K562 (cell line): ENCODE measurements around the gene SPG21. TPM values are rescaled to one million over a fixed set of nuclear protein-coding genes. Genes with fewer than 3 reads are reported as not detected.

ENCODE experiments used
- ADNP ChIP-seq: fragments of 200-800 bp; sonication (Bioruptor generic); IDR thresholded peaks from 2 replicates; pipeline ENCODE4 v1.6.1; 2016; ENCODE audit warnings: missing genetic modification characterization, missing compliant biosample characterization
- BRD4 ChIP-seq: fragments of 200-600 bp; sonication (generic); IDR thresholded peaks from 2 replicates; pipeline ENCODE4 v1.6.1; 2017; ENCODE audit warnings: inconsistent platforms
- CHD2 ChIP-seq: IDR thresholded peaks from 2 replicates; pipeline ENCODE4 v1.6.1; 2011; ENCODE audit warnings: low read depth, low read length
- EP400 ChIP-seq: fragments of 450-650 bp; IDR thresholded peaks from 2 replicates; pipeline ENCODE4 v1.6.1; 2017; ENCODE audit warnings: antibody characterized with exemption, mild to moderate bottlenecking, moderate library complexity
- FOXP1 ChIP-seq: sonication (generic); formaldehyde crosslinking; IDR thresholded peaks from 2 replicates; pipeline ENCODE4 v1.8.0; 2022; ENCODE audit warnings: mild to moderate bottlenecking, missing genetic modification reagents
- GTF2E2 ChIP-seq: fragments of 200-800 bp; sonication (Bioruptor generic); IDR thresholded peaks from 2 replicates; pipeline ENCODE4 v1.6.1; 2016; ENCODE audit warnings: missing genetic modification characterization, missing compliant biosample characterization
- MXI1 ChIP-seq: IDR thresholded peaks from 2 replicates; pipeline ENCODE4 v1.6.1; 2011; ENCODE audit warnings: low read depth, mild to moderate bottlenecking, improper control_type of control experiment, low read length
- NELFE ChIP-seq: IDR thresholded peaks from 2 replicates; pipeline ENCODE4 v1.6.1; 2011; ENCODE audit warnings: mild to moderate bottlenecking; ENCODE audit not compliant: insufficient read depth, insufficient read length
- NRF1 ChIP-seq, 2 experiments: fragments of 450-650 bp; IDR thresholded peaks in 1 of 2; conservative IDR thresholded peaks in 1 of 2; 2 replicates each; pipeline ENCODE4 v1.6.1; 2014; ENCODE audit warnings: mild to moderate bottlenecking in 2 of 2
- PCBP1 ChIP-seq: fragments of 200-400 bp; formaldehyde crosslinking; IDR thresholded peaks from 2 replicates; pipeline ENCODE4 v1.6.1; 2018; ENCODE audit warnings: mild to moderate bottlenecking, low read depth, low read length; ENCODE audit not compliant: poor library complexity, severe bottlenecking
- POLR2H ChIP-seq: IDR thresholded peaks from 2 replicates; pipeline ENCODE4 v1.6.1; 2016; ENCODE audit warnings: missing genetic modification characterization, low read depth, mild to moderate bottlenecking, control low read depth, missing compliant biosample characterization, moderate library complexity
- RB1 ChIP-seq: fragments of 450-650 bp; IDR thresholded peaks from 2 replicates; pipeline ENCODE4 v1.6.1; 2017; ENCODE audit warnings: low read depth, mild to moderate bottlenecking
- RNF2 ChIP-seq: sonication (generic); IDR thresholded peaks from 2 replicates; pipeline ENCODE4 v1.6.1; 2016
- SIN3B ChIP-seq: fragments of 450-650 bp; IDR thresholded peaks from 2 replicates; pipeline ENCODE4 v1.6.1; 2017; ENCODE audit warnings: low read depth, mild to moderate bottlenecking, moderate library complexity
- SMARCA4 ChIP-seq: fragments of 450-650 bp; IDR thresholded peaks from 2 replicates; pipeline ENCODE4 v1.6.1; 2016
- SRF ChIP-seq, 2 experiments: fragments of 250-450, 450-650 bp in 1 of 2; sonication (Bioruptor Pico) in 1 of 2; sonication (generic) in 1 of 2; formaldehyde crosslinking; IDR thresholded peaks; 2 replicates each; pipeline versions ENCODE4 v1.5.0 to v1.5.1; 2020 to 2022; ENCODE audit warnings: mild to moderate bottlenecking in 1 of 2, missing genetic modification reagents in 1 of 2
- ZBTB1 ChIP-seq: sonication (generic); formaldehyde crosslinking; IDR thresholded peaks from 2 replicates; pipeline ENCODE4 v1.8.1; 2023; ENCODE audit warnings: missing genetic modification reagents, low read depth, mild to moderate bottlenecking, borderline replicate concordance
- ZFP30 ChIP-seq: fragments of 250-450 bp; sonication (Bioruptor Pico); IDR thresholded peaks from 2 replicates; pipeline ENCODE4 v1.8.0; 2022; ENCODE audit warnings: moderate library complexity, mild to moderate bottlenecking, inconsistent platforms, borderline replicate concordance
- ZNF282 ChIP-seq: sonication (generic); formaldehyde crosslinking; IDR thresholded peaks from 2 replicates; pipeline ENCODE4 v1.8.1; 2023; ENCODE audit warnings: missing genetic modification reagents
- polyA plus RNA-seq, 8 experiments: library from polyadenylated mRNA; depleted of rRNA in 4 of 8; stranded (reverse) in 5 of 8; unstranded in 3 of 8; fragments of >200 nt; fragmentation: Nextera tagmentation in 2 of 8; fragmentation: Illumina TruSeq in 1 of 8; extraction: Ambion mirVana in 2 of 8; extraction: Trizol in 1 of 8; gene quantifications; 2 replicates each; pipeline versions ENCODE4 v1.2.1 to v1.2.3, GENCODE V29; 2011 to 2014; ENCODE audit warnings: inconsistent platforms in 1 of 8, missing spikeins in 1 of 8
- total RNA-seq, 7 experiments: library from RNA; depleted of rRNA in 6 of 7; stranded (reverse); fragments of >200 nt in 6 of 7; fragmentation: Illumina TruSeq in 2 of 7; extraction: Trizol in 2 of 7; gene quantifications; 2 replicates each; pipeline versions ENCODE4 v1.2.1 to v1.2.3, GENCODE V29; 2011 to 2021; ENCODE audit warnings: low replicate concordance in 1 of 7
- TF ChIP-seq, protein P1 (sequence below), 2 experiments: fragments of 250-450 bp in 1 of 2; fragments of 450-650 bp in 1 of 2; sonication (Bioruptor Pico) in 1 of 2; IDR thresholded peaks; 2 replicates each; pipeline versions ENCODE4 v1.6.1 to v1.8.0; 2016 to 2021; ENCODE audit warnings: mild to moderate bottlenecking in 2 of 2, moderate library complexity in 2 of 2, missing compliant biosample characterization in 1 of 2, missing genetic modification characterization in 1 of 2
- TF ChIP-seq, protein P2 (sequence below), 2 experiments: IDR thresholded peaks; 2 replicates each; pipeline ENCODE4 v1.6.1; 2011; ENCODE audit warnings: borderline replicate concordance in 1 of 2, control low read depth in 1 of 2, low read depth in 1 of 2, low read length in 1 of 2, mild to moderate bottlenecking in 1 of 2, mixed read lengths in 1 of 2, moderate library complexity in 1 of 2; ENCODE audit not compliant: insufficient read depth in 1 of 2, insufficient read length in 1 of 2, poor library complexity in 1 of 2, severe bottlenecking in 1 of 2; ENCODE audit errors: extremely low read depth in 1 of 2
- TF ChIP-seq, protein P3 (sequence below): sonication (generic); formaldehyde crosslinking; IDR thresholded peaks from 2 replicates; pipeline ENCODE4 v1.8.0; 2023; ENCODE audit warnings: mild to moderate bottlenecking, missing genetic modification reagents
- TF ChIP-seq, protein P4 (sequence below): fragments of 450-650 bp; IDR thresholded peaks from 2 replicates; pipeline ENCODE4 v1.6.1; 2014; ENCODE audit warnings: low read depth, mild to moderate bottlenecking, moderate library complexity, borderline replicate concordance

SPG21 gene
- total and polyA plus RNA-seq, 9 of the 15 experiments (the other 6 are each of a cell fraction or from before 2014, with no cell fraction given), result 22.8 to 98.8 (median 65.1) TPM

DNA sequence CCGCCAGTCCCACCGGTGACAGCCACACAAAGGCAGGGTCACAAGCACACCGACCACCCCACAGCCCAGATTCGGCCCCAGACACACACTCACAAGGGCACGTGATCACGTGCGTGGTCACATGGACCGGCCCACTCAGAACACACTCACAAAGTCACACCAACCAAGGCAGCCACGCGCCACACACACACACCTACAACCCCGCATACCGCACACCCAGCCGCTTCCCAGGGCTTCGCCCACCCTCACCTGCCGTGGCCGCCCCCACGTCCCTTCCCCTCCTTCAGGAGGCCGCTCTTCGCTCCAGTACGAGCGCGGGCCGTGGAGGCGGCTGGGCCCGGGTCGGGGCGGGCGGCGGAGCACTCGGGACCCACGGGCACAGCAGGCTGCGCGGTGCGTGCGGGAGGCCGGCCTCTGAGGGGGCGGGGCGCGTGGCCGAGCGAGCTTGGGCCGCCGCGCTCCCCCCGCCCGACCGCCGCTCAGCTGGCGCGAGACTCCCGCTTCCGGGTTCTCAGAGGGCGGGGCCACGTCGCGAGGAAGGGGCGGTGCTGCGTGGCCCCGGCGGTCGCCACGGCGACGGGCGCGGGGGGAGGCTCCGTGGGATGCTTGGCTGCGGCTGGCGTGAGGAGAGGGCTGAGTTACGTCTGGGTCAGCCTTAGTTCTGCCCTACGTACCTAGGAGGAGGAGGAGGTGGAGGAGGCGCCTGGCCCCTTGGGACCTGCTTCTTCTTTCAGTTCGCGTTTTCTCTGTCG is at the start of gene SPG21 (continued):
- TF ChIP-seq, protein P1, sequence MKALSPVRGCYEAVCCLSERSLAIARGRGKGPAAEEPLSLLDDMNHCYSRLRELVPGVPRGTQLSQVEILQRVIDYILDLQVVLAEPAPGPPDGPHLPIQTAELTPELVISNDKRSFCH (CRISPR knock-in tag; IDR thresholded peaks at IDR 0.05), result no peak
- TF ChIP-seq, protein P1 (tag; IDR thresholded peaks at IDR 0.05), result peak; percentile 58; the same call in 1 of the 2 replicates
- 0 out of 2 replicates have a peak, but pooled peaks have one; percentile 55 for TF ChIP-seq BRD4
- TF ChIP-seq POLR2H, result peak; percentile 77
- TF ChIP-seq NELFE, result no peak
- TF ChIP-seq EP400, result peak; percentile 91
- TF ChIP-seq ZBTB1 (CRISPR knock-in tag), result 0 out of 2 replicates have a peak, but pooled peaks have one; percentile 18
- TF ChIP-seq RB1, result peak; percentile 92
- TF ChIP-seq, protein P2, sequence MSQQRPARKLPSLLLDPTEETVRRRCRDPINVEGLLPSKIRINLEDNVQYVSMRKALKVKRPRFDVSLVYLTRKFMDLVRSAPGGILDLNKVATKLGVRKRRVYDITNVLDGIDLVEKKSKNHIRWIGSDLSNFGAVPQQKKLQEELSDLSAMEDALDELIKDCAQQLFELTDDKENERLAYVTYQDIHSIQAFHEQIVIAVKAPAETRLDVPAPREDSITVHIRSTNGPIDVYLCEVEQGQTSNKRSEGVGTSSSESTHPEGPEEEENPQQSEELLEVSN (IDR thresholded peaks at IDR 0.05; ENCODE audit: borderline replicate concordance in 1 of 2, extremely low read depth in 1 of 2, insufficient read depth in 1 of 2, insufficient read length in 1 of 2, low read depth in 1 of 2, low read length in 1 of 2, poor library complexity in 1 of 2, severe bottlenecking in 1 of 2), result peak; percentile 15 to 63
- peak; percentile 73; the same call in 1 of the 2 replicates for TF ChIP-seq FOXP1 (CRISPR knock-in tag)
- TF ChIP-seq ZFP30 (CRISPR knock-in tag), result no peak
- TF ChIP-seq, protein P3, sequence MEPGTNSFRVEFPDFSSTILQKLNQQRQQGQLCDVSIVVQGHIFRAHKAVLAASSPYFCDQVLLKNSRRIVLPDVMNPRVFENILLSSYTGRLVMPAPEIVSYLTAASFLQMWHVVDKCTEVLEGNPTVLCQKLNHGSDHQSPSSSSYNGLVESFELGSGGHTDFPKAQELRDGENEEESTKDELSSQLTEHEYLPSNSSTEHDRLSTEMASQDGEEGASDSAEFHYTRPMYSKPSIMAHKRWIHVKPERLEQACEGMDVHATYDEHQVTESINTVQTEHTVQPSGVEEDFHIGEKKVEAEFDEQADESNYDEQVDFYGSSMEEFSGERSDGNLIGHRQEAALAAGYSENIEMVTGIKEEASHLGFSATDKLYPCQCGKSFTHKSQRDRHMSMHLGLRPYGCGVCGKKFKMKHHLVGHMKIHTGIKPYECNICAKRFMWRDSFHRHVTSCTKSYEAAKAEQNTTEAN (CRISPR knock-in tag), result no peak
- peak in 1 of 2 experiments; percentile 75; a peak in 3 of 4 replicates for TF ChIP-seq NRF1 (conservative IDR thresholded peaks at IDR 0.05 in 1 of 2, IDR thresholded peaks at IDR 0.05 in 1 of 2)
- TF ChIP-seq PCBP1, result peak; percentile 92
- peak; percentile 71; the same call in 1 of the 2 replicates for TF ChIP-seq GTF2E2
- peak; percentile 18; the same call in 1 of the 2 replicates for TF ChIP-seq RNF2
- peak; percentile 90 for TF ChIP-seq MXI1
- TF ChIP-seq SIN3B, result peak; percentile 80
- 0 out of 2 replicates have a peak, but pooled peaks have one; percentile 38 for TF ChIP-seq SMARCA4
- TF ChIP-seq, protein P4, sequence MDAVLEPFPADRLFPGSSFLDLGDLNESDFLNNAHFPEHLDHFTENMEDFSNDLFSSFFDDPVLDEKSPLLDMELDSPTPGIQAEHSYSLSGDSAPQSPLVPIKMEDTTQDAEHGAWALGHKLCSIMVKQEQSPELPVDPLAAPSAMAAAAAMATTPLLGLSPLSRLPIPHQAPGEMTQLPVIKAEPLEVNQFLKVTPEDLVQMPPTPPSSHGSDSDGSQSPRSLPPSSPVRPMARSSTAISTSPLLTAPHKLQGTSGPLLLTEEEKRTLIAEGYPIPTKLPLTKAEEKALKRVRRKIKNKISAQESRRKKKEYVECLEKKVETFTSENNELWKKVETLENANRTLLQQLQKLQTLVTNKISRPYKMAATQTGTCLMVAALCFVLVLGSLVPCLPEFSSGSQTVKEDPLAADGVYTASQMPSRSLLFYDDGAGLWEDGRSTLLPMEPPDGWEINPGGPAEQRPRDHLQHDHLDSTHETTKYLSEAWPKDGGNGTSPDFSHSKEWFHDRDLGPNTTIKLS, result peak; percentile 84
- TF ChIP-seq ZNF282 (CRISPR knock-in tag), result peak; percentile 31; the same call in 1 of the 2 replicates
- peak; percentile 86 for TF ChIP-seq CHD2
- TF ChIP-seq SRF (CRISPR knock-in tag; IDR thresholded peaks at IDR 0.05), result peak in 1 of 2 experiments; percentile 36; a peak in 1 of 4 replicates
- no peak for TF ChIP-seq ADNP (tag)
